HEK293 (cell line): ENCODE measurements around the gene KICS2.
"Not testable (repeated sequence)": the region's sequence is repeated elsewhere in the genome, so short reads cannot be mapped to it uniquely, and the experiment has no call there.

Experiments used
- CTCF ChIP-seq: fragments of 450-650 bp; formaldehyde crosslinking; IDR thresholded peaks from 2 replicates; pipeline ENCODE4 v1.5.1; 2016; ENCODE audit warnings: missing biosample characterization, missing genetic modification characterization
- ZNF2 ChIP-seq: fragments of 450-650 bp; formaldehyde crosslinking; IDR thresholded peaks from 2 replicates; pipeline ENCODE4 v1.5.1; 2016; ENCODE audit warnings: missing biosample characterization, missing genetic modification characterization
- ZSCAN18 ChIP-seq: fragments of 450-650 bp; formaldehyde crosslinking; IDR thresholded peaks from 2 replicates; pipeline ENCODE4 v1.5.1; 2016; ENCODE audit warnings: missing biosample characterization, missing genetic modification characterization
- TF ChIP-seq, protein P1 (sequence below): fragments of 450-650 bp; formaldehyde crosslinking; IDR thresholded peaks from 2 replicates; pipeline ENCODE4 v1.5.1; 2016; ENCODE audit warnings: missing biosample characterization, missing genetic modification characterization

DNA sequence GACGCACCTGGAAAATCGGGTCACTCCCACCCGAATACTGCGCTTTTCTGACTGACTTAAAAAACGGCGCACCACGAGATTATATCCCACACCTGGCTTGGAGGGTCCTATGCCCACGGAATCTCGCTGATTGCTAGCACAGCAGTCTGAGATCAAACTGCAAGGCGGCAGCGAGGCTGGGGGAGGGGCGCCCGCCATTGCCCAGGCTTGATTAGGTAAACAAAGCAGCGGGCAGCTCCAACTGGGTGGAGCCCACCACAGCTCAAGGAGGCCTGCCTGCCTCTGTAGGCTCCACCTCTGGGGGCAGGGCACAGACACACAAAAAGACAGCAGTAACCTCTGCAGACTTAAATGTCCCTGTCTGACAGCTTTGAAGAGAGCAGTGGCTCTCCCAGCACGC lies 26.3 kb downstream of the KICS2 start:
- TF ChIP-seq ZNF2, ZSCAN18, CTCF (tag by site-specific recombination): not testable (repeated sequence)
- TF ChIP-seq, protein P1, sequence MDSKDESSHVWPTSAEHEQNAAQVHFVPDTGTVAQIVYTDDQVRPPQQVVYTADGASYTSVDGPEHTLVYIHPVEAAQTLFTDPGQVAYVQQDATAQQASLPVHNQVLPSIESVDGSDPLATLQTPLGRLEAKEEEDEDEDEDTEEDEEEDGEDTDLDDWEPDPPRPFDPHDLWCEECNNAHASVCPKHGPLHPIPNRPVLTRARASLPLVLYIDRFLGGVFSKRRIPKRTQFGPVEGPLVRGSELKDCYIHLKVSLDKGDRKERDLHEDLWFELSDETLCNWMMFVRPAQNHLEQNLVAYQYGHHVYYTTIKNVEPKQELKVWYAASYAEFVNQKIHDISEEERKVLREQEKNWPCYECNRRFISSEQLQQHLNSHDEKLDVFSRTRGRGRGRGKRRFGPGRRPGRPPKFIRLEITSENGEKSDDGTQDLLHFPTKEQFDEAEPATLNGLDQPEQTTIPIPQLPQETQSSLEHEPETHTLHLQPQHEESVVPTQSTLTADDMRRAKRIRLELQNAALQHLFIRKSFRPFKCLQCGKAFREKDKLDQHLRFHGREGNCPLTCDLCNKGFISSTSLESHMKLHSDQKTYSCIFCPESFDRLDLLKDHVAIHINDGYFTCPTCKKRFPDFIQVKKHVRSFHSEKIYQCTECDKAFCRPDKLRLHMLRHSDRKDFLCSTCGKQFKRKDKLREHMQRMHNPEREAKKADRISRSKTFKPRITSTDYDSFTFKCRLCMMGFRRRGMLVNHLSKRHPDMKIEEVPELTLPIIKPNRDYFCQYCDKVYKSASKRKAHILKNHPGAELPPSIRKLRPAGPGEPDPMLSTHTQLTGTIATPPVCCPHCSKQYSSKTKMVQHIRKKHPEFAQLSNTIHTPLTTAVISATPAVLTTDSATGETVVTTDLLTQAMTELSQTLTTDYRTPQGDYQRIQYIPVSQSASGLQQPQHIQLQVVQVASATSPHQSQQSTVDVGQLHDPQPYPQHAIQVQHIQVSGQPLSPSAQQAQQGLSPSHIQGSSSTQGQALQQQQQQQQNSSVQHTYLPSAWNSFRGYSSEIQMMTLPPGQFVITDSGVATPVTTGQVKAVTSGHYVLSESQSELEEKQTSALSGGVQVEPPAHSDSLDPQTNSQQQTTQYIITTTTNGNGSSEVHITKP (tag by site-specific recombination), result not testable (repeated sequence)
